B cell (primary cell): ENCODE results near the gene GNS. TPM values are rescaled to one million over a fixed set of nuclear protein-coding genes. Genes with fewer than 3 reads are reported as not detected.

Source experiments
- ATAC-seq: fragments of 200-7000 bp; cut with Tn5 transposase; one replicate; pipeline ENCODE4 v1.10.0; 2021; ENCODE audit warnings: low read depth, mild to moderate bottlenecking, moderate number of reproducible peaks, moderate library complexity
- CTCF ChIA-PET: fragments of 350-600 bp; sonication (Branson Sonifier 250); formaldehyde crosslinking; loops from one replicate; lab custom pipeline; 2021; ENCODE audit warnings: antibody characterized with exemption, inconsistent platforms; lab: Charles Lee
- POLR2A ChIA-PET: fragments of 350-600 bp; sonication (Branson Sonifier 250); formaldehyde crosslinking; loops from one replicate; lab custom pipeline; 2021; ENCODE audit warnings: antibody characterized with exemption; lab: Charles Lee
- DNase-seq: peaks from one replicate; pipeline ENCODE4 v3.0.0; 2013
- H2AFZ ChIP-seq: 2 replicates; pipeline ENCODE4 v1.6.1; 2012; ENCODE audit warnings: mild to moderate bottlenecking, low read depth, low read length; ENCODE audit not compliant: insufficient read depth, poor library complexity, severe bottlenecking
- H3K27ac ChIP-seq, 2 donors: 1 replicate in 1 of 2; 2 replicates in 1 of 2; pipeline ENCODE4 v1.5.1; 2012 to 2013; ENCODE audit warnings: low read length in 2 of 2, mild to moderate bottlenecking in 2 of 2, moderate library complexity in 1 of 2
- H3K27me3 ChIP-seq, 4 experiments: fragments of 200-600 bp in 1 of 4; sonication (generic) in 1 of 4; replicated peaks in 1 of 4; 1 replicate in 2 of 4; 2 replicates in 2 of 4; pipeline versions ENCODE4 v1.6.1 to v1.7.0; 2013 to 2016; ENCODE audit warnings: low read length in 3 of 4, mild to moderate bottlenecking in 2 of 4, mixed read lengths in 1 of 4, moderate library complexity in 1 of 4; ENCODE audit not compliant: insufficient read depth in 4 of 4, control insufficient read depth in 3 of 4; ENCODE audit errors: control extremely low read depth in 1 of 4
- H3K36me3 ChIP-seq, 2 experiments: replicated peaks in 1 of 2; 1 replicate in 1 of 2; 2 replicates in 1 of 2; pipeline versions ENCODE4 v1.6.1 to v1.7.1; 2013; ENCODE audit warnings: low read length in 1 of 2; ENCODE audit not compliant: insufficient read depth in 2 of 2, control insufficient read depth in 1 of 2; ENCODE audit errors: control extremely low read depth in 1 of 2, extremely low read depth in 1 of 2
- H3K4me1 ChIP-seq, 2 donors: fragments of 200-600 bp in 1 of 2; sonication (generic) in 1 of 2; 1 replicate in 1 of 2; 2 replicates in 1 of 2; pipeline versions ENCODE4 v1.5.1 to v1.6.1; 2013 to 2017; ENCODE audit warnings: low read length in 2 of 2; ENCODE audit not compliant: control insufficient read depth in 2 of 2, insufficient read depth in 2 of 2
- H3K4me2 ChIP-seq: replicated peaks from 2 replicates; pipeline ENCODE3; 2012; ENCODE audit warnings: mild to moderate bottlenecking, low read depth, low read length; ENCODE audit not compliant: poor library complexity, severe bottlenecking
- H3K4me3 ChIP-seq, 5 experiments: fragments of 200-600 bp in 1 of 5; sonication (generic) in 1 of 5; 1 replicate in 3 of 5; 2 replicates in 2 of 5; pipeline versions ENCODE4 v1.5.1 to v1.7.0; 2011 to 2016; ENCODE audit warnings: low read length in 4 of 5, mild to moderate bottlenecking in 4 of 5, low read depth in 2 of 5, control low read depth in 1 of 5, moderate library complexity in 1 of 5; ENCODE audit not compliant: insufficient read depth in 1 of 5; ENCODE audit errors: control extremely low read depth in 1 of 5, extremely low read depth in 1 of 5
- H3K79me2 ChIP-seq: fragments of 200-600 bp; sonication (generic); one replicate; pipeline ENCODE4 v1.6.0; 2016; ENCODE audit warnings: low read length; ENCODE audit not compliant: control insufficient read depth, insufficient read depth
- H3K9ac ChIP-seq: fragments of 200-600 bp; sonication (generic); 2 replicates; pipeline ENCODE4 v1.6.1; 2017; ENCODE audit warnings: mild to moderate bottlenecking, low read length, moderate library complexity
- H3K9me3 ChIP-seq, 3 donors: one replicate each; pipeline versions ENCODE4 v1.6.1 to v1.7.1; 2013; ENCODE audit warnings: low read length in 2 of 3; ENCODE audit not compliant: control insufficient read depth in 2 of 3, insufficient read depth in 1 of 3; ENCODE audit errors: control extremely low read depth in 1 of 3
- H4K20me1 ChIP-seq: 2 replicates; pipeline ENCODE4 v1.6.0; 2012; ENCODE audit warnings: mild to moderate bottlenecking, low read length; ENCODE audit not compliant: insufficient read depth, control insufficient read depth, poor library complexity, severe bottlenecking
- H3K27ac Mint-ChIP-seq: one replicate; pipeline ENCODE4 v1.8.0; 2021; ENCODE audit warnings: mixed read lengths
- H3K27me3 Mint-ChIP-seq: one replicate; pipeline ENCODE4 v1.8.0; 2021; ENCODE audit warnings: mixed read lengths
- H3K4me1 Mint-ChIP-seq: one replicate; pipeline ENCODE4 v1.8.0; 2021; ENCODE audit warnings: mixed read lengths
- H3K4me3 Mint-ChIP-seq: one replicate; pipeline ENCODE4 v1.8.0; 2021; ENCODE audit warnings: mixed read lengths
- H3K9me3 Mint-ChIP-seq: one replicate; pipeline ENCODE4 v1.8.0; 2022; ENCODE audit warnings: mixed read lengths; ENCODE audit not compliant: insufficient read depth
- CTCF ChIP-seq: fragments of 200-600 bp; IDR thresholded peaks from one replicate; pipeline ENCODE4 v1.8.0; 2022; ENCODE audit warnings: antibody characterized with exemption, mild to moderate bottlenecking
- EZH2 ChIP-seq: IDR thresholded peaks from 2 replicates; pipeline ENCODE4 v1.6.1; 2012; ENCODE audit warnings: borderline replicate concordance, low read depth, mild to moderate bottlenecking, moderate library complexity, low read length; ENCODE audit not compliant: insufficient read depth, poor library complexity, severe bottlenecking
- WGBS: methylation state at CpG from one replicate; pipeline ENCODE4 v1.1.5; 2013; ENCODE audit warnings: missing lambda C conversion rate; ENCODE audit not compliant: insufficient coverage; 5-methylcytosine and 5-hydroxymethylcytosine counted together
- intact Hi-C: fragments of 100-400 bp; cut with micrococcal nuclease; formaldehyde crosslinking; loops from one replicate; pipeline ENCODE4 v1.10.0; 2022
- polyA plus RNA-seq: library from polyadenylated mRNA; depleted of rRNA; stranded (reverse); fragments of >200 nt; gene quantifications from 2 replicates; pipeline ENCODE4 v1.2.3, GENCODE V29; 2012
- total RNA-seq, 2 donors: library from RNA; stranded (reverse); fragments of 120-200 nt in 1 of 2; gene quantifications; 1 replicate in 1 of 2; 2 replicates in 1 of 2; pipeline versions ENCODE4 v1.2.3 to v1.2.4, GENCODE V29; 2013 to 2022

Gene GNS
- total and polyA plus RNA-seq, 2 donors (not counting 1 experiment from before 2014, with no cell fraction given), result 7.0 to 26.7 TPM

- DNase-seq (no peak), ATAC-seq (no peak)
- no peak overlapping the region for H2AFZ ChIP-seq
- H4K20me1 ChIP-seq, result peaks cover 43% of the 10 kb centered on the region
- TF ChIP-seq CTCF, result no peak
- TF ChIP-seq EZH2, result no peak
- peak overlapping the region in 1 of 2 donors; percentile 58 for H3K27ac ChIP-seq
- intact Hi-C loops, result no loop called here
- peak overlapping the region; percentile 28 for H3K27ac Mint-ChIP-seq
- H3K9me3 Mint-ChIP-seq, result no peaks in the 10 kb centered on the region
- no peaks in the 10 kb centered on the region for H3K27me3 ChIP-seq
- peaks cover 46% of the 10 kb centered on the region for H3K4me1 Mint-ChIP-seq
- CTCF ChIA-PET, result interaction anchor here (0.8 to 5.5 kb wide), 2 partner anchors 13 to 73 kb away, joined by 4 to 28 read pairs; no protein-coding TSS in a partner anchor
- H3K79me2 ChIP-seq, result peaks cover 91% of the 10 kb centered on the region
- H3K4me3 ChIP-seq, result no peak overlapping the region
- peaks cover 43 to 44% of the 10 kb centered on the region in 2 donors for H3K4me1 ChIP-seq
- H3K36me3 ChIP-seq, result peaks cover 14 to 38% of the 10 kb centered on the region in 2 experiments
- H3K4me3 Mint-ChIP-seq, result no peak overlapping the region
- no peak overlapping the region for H3K9ac ChIP-seq
- 87% methylated on average over 7 of the region's 10 CpGs for WGBS
- peak overlapping the region; percentile 15 for H3K4me2 ChIP-seq
- POLR2A ChIA-PET, result interaction anchor here (0.6 kb wide), 1 partner anchor 70 kb away, joined by 3 read pairs; no protein-coding TSS in a partner anchor
- no peaks in the 10 kb centered on the region for H3K9me3 ChIP-seq
- no peaks in the 10 kb centered on the region for H3K27me3 Mint-ChIP-seq
Measured at GRCh38 chr12:64683816-64684543, 75.2 kb downstream of the GNS start.
